BJ (cell line): ENCODE results near the gene TRANK1. TPM values are rescaled to one million over a fixed set of nuclear protein-coding genes. Genes with fewer than 3 reads are reported as not detected.
"Not testable (repeated sequence)": the region's sequence is repeated elsewhere in the genome, so short reads cannot be mapped to it uniquely, and the experiment has no call there.

Source experiments
- CTCF ChIA-PET: fragments of 350-600 bp; formaldehyde crosslinking; extraction: SDS; loops from one replicate; lab custom pipeline; 2021; ENCODE audit warnings: antibody characterized with exemption, inconsistent platforms; lab: Yijun Ruan, JAX
- POLR2A ChIA-PET: fragments of 300-600 bp; sonication (Branson Sonifier 250); formaldehyde crosslinking; extraction: SDS; loops from one replicate; lab custom pipeline; 2021; ENCODE audit warnings: antibody characterized with exemption; lab: Charles Lee
- DNase-seq: peaks from one replicate; pipeline ENCODE4 v3.0.0-alpha.2; 2011; ENCODE audit warnings: low read depth
- H3K27me3 ChIP-seq: 2 replicates; pipeline ENCODE4 v1.6.0; 2011; ENCODE audit warnings: low read length; ENCODE audit not compliant: control insufficient read depth, insufficient read depth
- H3K36me3 ChIP-seq: 2 replicates; pipeline ENCODE4 v1.5.1; 2011; ENCODE audit warnings: low read length; ENCODE audit not compliant: control insufficient read depth, insufficient read depth
- H3K4me3 ChIP-seq: 2 replicates; pipeline ENCODE4 v1.5.1; 2011; ENCODE audit warnings: low read depth, mild to moderate bottlenecking, control low read depth, low read length
- CTCF ChIP-seq: IDR thresholded peaks from 2 replicates; pipeline ENCODE4 v1.5.1; 2011; ENCODE audit warnings: low read depth, mild to moderate bottlenecking, control low read depth, inconsistent platforms, low read length, moderate library complexity; ENCODE audit not compliant: insufficient read depth
- polyA plus RNA-seq: library from polyadenylated mRNA; depleted of rRNA; stranded (reverse); fragments of >200 nt; gene quantifications from 2 replicates; pipeline ENCODE4 v1.2.3, GENCODE V29; 2011

TRANK1 gene
- polyA plus RNA-seq, 1 experiment, result 11.3 TPM

GRCh38 chr3:36957862-36958686 is 13.2 kb upstream of the TRANK1 start:
- no peak for DNase-seq
- TF ChIP-seq CTCF, result no peak
- Histone ChIP-seq H3K36me3 (no peaks in the 10 kb centered on the region), H3K27me3 (peaks cover 1% of the 10 kb centered on the region; the same call in 1 of the 2 replicates), H3K4me3 (no peak overlapping the region)
- POLR2A ChIA-PET, result no interaction called here
- CTCF ChIA-PET, result interaction anchor here (0.6 to 3.4 kb wide), 38 partner anchors 10 to 492 kb away, joined by 3 to 22 read pairs (median 4); partner anchors contain the start of genes EPM2AIP1 and TRANK1

GRCh38 chr3:36957063-36957462 is 12.2 kb upstream of the TRANK1 start:
- peaks cover 1% of the 10 kb centered on the region; the same call in 1 of the 2 replicates for H3K27me3 ChIP-seq
- 0 out of 2 replicates have a peak, but pooled peaks have one; percentile 13 for TF ChIP-seq CTCF
- H3K36me3 ChIP-seq, result no peaks in the 10 kb centered on the region
- ChIA-PET POLR2A (no interaction called here), CTCF (interaction anchor here (0.6 to 3.4 kb wide), 11 partner anchors 12 to 228 kb away, joined by 3 to 22 read pairs (median 11); partner anchors contain the start of genes EPM2AIP1 and TRANK1)
- no peak for DNase-seq
- no peak overlapping the region for H3K4me3 ChIP-seq

- DNase-seq, result no peak
- POLR2A ChIA-PET, result no interaction called here
- no peaks in the 10 kb centered on the region for H3K36me3 ChIP-seq
- CTCF ChIA-PET, result interaction anchor here (1.1 kb wide), 1 partner anchor 227 kb away, joined by 4 read pairs; no protein-coding TSS in a partner anchor
- no peak for TF ChIP-seq CTCF
- H3K4me3 ChIP-seq, result no peak overlapping the region
- H3K27me3 ChIP-seq, result peaks cover 1% of the 10 kb centered on the region; the same call in 1 of the 2 replicates
These were observed 11.3 kb upstream of the TRANK1 start for GRCh38 chr3:36956155-36956554.

GRCh38 chr3:36954452-36955134 is 9.7 kb upstream of the TRANK1 start:
- ChIA-PET POLR2A (no interaction called here), CTCF (interaction anchor here (0.9 to 1.7 kb wide), 3 partner anchors 11 to 265 kb away, joined by 3 to 4 read pairs (median 3); no protein-coding TSS in a partner anchor)

GRCh38 chr3:36947814-36948213 is 3.0 kb upstream of the TRANK1 start:
- POLR2A ChIA-PET, DNase-seq, H3K36me3 ChIP-seq, H3K27me3 ChIP-seq, H3K4me3 ChIP-seq: not testable (repeated sequence)
- CTCF ChIA-PET, result interaction anchor here (0.6 to 1.9 kb wide), 4 partner anchors 10 to 484 kb away, joined by 3 to 11 read pairs (median 4); no protein-coding TSS in a partner anchor

More at GRCh38 chr3:36954452-36955134, 9.7 kb upstream of the TRANK1 start:
- TF ChIP-seq CTCF, result no peak
- Histone ChIP-seq H3K36me3 (no peaks in the 10 kb centered on the region), H3K27me3 (peaks cover 1% of the 10 kb centered on the region; the same call in 1 of the 2 replicates), H3K4me3 (no peak overlapping the region)
- DNase-seq, result no peak
